GM20431 (cell line): ENCODE data around the gene PHF2.

Source experiments
- in situ Hi-C: fragments of 300-500 bp; cut with MseI, MboI; formaldehyde crosslinking; loops from one replicate; pipeline ENCODE4 v1.15.0; 2020; ENCODE audit warnings: low sequenced_read_pairs; ENCODE audit not compliant: unreplicated experiment

The PHF2 gene

GRCh38 chr9:93645921-93646639, 69.7 kb downstream of the PHF2 start:
- in situ Hi-C loops, result no loop called here

DNA sequence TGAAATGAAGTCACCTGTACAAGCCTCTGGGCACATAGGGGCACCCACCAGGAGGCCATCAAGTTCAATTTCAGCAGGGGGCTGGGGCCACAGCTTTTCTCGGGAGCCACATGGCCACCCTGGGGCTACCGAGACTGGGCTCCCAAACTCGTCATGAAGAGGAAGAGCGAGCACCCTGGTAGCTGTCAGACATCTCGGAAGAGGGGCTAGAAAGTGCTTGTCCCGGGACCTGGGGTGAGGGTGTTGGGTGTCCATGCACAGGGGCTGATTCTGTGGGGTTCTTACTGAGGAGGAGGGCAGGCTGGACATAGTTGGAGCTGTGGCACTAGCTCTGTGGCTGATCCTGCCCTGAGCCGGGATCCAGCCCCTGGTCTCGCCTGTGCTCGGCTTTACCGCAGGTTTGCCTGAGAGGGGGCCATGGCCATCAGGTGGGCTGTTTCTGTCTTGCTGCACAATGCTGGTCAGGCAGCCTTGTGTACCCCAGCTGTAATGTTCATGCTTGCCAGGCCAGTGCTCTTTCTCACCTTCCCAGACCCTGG, 70.3 kb downstream of the PHF2 start:
- in situ Hi-C loops, result no loop called here

- in situ Hi-C loops, result no loop called here
Observed at GRCh38 chr9:93648181-93648580, 71.8 kb downstream of the PHF2 start.

GRCh38 chr9:93648836-93649235, 72.5 kb downstream of the PHF2 start:
- in situ Hi-C loops, result no loop called here

- in situ Hi-C loops, result no loop called here
Observed at GRCh38 chr9:93649610-93650261, 73.4 kb downstream of the PHF2 start.

DNA sequence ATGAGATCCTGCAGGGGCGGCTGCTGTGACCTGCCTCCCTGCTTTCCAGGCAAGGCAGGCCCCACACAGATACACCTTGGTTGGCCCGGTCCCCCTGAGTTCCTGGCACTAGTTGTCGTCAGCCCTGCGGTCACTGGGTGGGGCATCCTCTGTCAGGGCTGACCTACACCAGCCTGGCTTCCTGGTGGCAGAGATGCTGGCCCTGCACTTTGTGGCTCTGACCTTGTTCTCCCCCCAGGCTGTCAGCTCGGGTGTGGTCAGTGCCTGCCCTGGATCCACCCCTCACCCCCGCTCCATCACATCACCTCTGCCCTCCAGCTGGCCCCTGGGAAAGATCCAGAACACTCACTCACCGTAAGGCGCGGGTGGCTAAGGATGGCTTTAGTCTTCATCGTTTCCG, 74.1 kb downstream of the PHF2 start:
- in situ Hi-C loops, result no loop called here

- in situ Hi-C loops, result no loop called here
Observed at GRCh38 chr9:93651521-93651950, 75.2 kb downstream of the PHF2 start.

DNA sequence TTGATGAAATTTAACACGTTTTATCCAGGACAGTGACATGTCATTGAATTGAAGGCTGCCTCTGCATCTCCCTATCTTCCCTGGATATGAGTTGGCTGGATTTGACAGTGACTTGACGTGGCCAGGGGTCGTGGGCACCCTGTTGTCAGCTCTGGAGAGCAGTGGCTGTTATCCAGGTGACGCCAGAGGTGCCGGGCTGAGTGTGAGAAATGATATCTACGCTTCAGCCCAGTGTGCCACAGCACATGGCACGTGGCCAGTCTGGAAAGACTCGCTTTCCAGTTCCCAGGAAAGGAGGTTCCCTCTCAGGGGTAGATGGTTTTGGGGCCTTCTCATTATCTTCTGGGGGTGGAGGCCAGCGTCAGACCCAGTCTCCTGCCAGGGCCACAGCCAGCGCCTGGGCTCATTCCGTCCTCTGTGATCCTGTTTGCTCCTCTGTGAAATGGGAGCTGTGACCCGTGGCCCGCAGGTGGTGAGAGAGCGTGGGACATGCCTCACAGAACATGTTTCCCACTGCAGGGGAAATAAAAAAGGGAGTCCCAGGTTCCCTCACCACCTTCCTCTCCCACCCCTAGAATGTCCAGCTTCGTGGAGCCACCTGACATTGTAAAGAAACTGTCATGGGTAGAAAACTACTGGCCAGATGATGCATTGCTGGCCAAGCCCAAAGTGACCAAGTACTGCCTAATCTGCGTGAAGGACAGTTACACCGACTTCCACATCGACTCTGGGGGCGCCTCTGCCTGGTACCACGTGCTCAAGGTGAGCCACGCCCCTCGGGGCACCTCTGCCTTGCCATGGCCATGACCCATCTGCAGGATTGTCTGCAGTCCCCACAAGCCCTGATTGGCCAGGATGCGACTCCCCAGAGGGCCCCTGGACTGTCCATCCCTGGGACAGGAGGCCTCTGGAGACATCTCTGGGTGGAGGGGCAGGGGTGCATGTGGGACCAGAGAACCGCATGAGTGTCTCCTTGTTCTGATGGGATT, 76.5 kb downstream of the PHF2 start:
- in situ Hi-C loops, result no loop called here

- in situ Hi-C loops, result no loop called here
Observed at GRCh38 chr9:93653760-93654159, 77.4 kb downstream of the PHF2 start.

DNA sequence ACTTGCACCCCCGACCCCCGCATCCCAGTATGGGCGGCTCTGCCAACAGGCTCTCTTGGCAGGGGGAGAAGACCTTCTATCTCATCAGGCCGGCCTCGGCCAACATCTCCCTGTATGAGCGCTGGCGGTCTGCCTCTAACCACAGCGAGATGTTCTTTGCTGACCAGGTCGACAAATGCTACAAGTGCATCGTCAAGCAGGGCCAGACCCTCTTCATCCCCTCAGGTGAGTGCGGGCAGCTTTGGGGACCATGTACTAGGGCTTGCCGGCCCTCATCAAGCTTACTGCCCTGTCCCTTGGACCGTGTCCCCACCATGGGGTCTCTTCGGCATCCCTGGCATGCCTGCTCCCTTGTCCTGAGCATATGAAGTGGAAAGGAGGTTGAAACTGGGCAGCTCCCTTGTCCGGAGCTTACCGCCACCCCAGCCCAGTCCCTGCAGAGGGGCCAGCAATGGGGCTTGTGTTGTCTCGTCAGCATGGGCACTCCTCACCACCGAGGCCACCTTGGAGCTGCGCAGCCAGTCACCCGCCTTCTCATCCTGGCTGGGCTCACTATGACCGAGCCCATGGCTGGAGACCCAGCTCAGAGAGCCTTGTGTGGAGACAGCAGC, 78.1 kb downstream of the PHF2 start:
- in situ Hi-C loops, result no loop called here

DNA sequence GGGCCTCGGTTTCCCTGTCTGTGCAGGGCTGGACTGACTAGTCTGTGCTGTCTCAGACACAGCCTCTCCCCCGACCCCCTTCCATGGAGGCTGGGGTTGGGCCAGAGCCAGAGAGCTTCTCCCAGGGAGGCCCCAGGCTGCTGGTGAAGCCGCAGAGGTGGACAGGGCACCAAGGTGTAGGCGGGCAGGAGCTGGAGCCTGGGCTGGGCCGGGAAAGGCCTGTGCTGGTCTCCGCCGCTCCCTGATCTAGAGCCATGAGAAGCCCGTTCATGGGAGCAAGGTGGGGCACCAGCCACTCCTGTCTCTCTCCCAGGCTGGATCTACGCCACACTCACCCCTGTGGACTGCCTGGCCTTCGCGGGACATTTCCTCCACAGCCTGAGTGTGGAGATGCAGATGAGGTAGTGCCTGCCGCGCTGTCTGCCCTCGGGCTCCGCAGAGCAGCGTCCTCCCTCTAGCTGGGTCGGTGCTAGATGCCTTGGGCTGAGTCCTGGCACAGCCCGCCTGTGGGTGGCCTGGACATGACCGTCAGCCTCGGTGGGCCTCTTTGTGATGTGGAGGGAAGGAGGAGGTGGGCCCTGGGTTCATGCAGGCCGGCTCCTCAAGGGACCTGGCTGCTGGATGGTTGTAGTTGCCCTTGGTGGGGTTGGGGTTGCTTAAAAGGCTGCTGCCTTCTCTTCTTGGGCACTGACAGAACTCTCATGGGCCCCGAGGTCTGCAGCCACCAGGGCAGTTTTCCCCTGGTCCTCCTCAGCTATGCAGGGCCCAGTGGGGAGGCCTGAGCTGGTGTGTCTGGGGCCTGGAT, 79.4 kb downstream of the PHF2 start:
- in situ Hi-C loops, result no loop called here

GRCh38 chr9:93656426-93657239, 80.2 kb downstream of the PHF2 start:
- in situ Hi-C loops, result no loop called here

DNA sequence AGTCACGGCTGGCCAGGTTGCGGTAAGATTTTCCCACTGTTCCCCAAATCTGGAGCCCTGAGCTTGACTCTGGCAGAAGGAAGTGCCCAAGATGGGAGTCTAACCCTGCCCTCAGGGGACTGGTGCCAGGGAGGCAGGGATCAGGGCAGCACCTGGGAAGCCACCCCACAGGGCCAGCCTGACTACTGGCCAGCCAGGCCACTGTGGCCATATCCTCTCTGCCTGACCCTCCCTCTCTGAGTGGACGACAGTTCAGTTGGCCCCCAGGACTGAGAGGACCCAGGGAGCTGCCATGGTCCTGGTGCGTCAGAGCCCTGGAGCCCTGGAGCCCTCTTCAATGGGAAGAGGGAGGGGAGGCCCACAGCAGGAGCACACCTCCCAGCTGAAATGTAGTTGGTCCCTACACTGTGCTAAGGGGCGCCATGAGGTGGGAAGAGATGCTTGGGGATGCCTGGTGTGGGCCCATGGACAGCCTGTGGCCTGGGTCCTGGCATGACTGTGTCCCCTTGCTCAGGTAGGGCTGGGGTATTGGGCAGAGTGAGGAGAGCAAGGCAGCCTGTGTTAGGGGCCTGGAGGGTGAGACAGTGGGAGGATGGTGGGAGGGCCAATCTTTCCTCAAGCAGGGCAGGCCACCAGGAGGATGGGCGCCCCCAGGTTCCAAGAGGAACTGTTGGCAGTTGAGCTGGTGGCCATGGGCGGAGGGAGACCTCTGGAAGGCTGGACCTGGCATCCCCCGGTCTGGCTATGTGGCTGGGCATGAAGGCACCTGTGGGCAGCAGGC, 81.1 kb downstream of the PHF2 start:
- in situ Hi-C loops, result no loop called here

GRCh38 chr9:93658184-93658925, 82.0 kb downstream of the PHF2 start:
- in situ Hi-C loops, result no loop called here

- in situ Hi-C loops, result no loop called here
Observed at GRCh38 chr9:93659044-93659836, 82.9 kb downstream of the PHF2 start.

GRCh38 chr9:93659837-93660177, 83.4 kb downstream of the PHF2 start:
- in situ Hi-C loops, result no loop called here
